Activated CD8-positive, alpha-beta memory T cell treated with anti-CD3 and anti-CD28 coated beads, Interleukin-2, amount 50 U/mL, for 48 hours (primary cell): ENCODE measurements around the gene PROX2.
A peak's percentile ranks its signal among the peaks of the same experiment; 100 is the strongest.

Experiments
- DNase-seq: peaks from one replicate; pipeline ENCODE4 v3.0.0-alpha.2; 2020

PROX2 gene

GRCh38 chr14:74879427-74880182 lies 3.7 kb upstream of the PROX2 start:
- DNase-seq: no peak

- DNase-seq: no peak
Measured at GRCh38 chr14:74875204-74875603, 741 bp downstream of the PROX2 start.

- DNase-seq: peak; percentile 30
Measured at GRCh38 chr14:74871819-74872218, 4.1 kb downstream of the PROX2 start.

- no peak for DNase-seq
Measured at GRCh38 chr14:74868739-74869138, 7.2 kb downstream of the PROX2 start.

GRCh38 chr14:74867673-74868072 lies 8.3 kb downstream of the PROX2 start:
- DNase-seq: peak; percentile 74

GRCh38 chr14:74866708-74867389 lies 9.1 kb downstream of the PROX2 start:
- no peak for DNase-seq

GRCh38 chr14:74865156-74865555 lies 10.8 kb downstream of the PROX2 start:
- DNase-seq: no peak

- no peak for DNase-seq
Measured at GRCh38 chr14:74864198-74864597, 11.7 kb downstream of the PROX2 start.

- no peak for DNase-seq
Measured at GRCh38 chr14:74863274-74863673, 12.7 kb downstream of the PROX2 start.

- no peak for DNase-seq
Measured at GRCh38 chr14:74861734-74862090, 14.2 kb downstream of the PROX2 start.

- DNase-seq: peak; percentile 100
Measured at GRCh38 chr14:74860899-74861733, 14.8 kb downstream of the PROX2 start.

GRCh38 chr14:74859757-74860552 lies 16.0 kb downstream of the PROX2 start:
- DNase-seq: no peak

GRCh38 chr14:74858022-74858421 lies 17.9 kb downstream of the PROX2 start:
- no peak for DNase-seq

GRCh38 chr14:74856366-74856765 lies 19.6 kb downstream of the PROX2 start:
- no peak for DNase-seq

- DNase-seq: no peak
Measured at GRCh38 chr14:74855945-74856344, 20.0 kb downstream of the PROX2 start.

GRCh38 chr14:74855021-74855420 lies 20.9 kb downstream of the PROX2 start:
- no peak for DNase-seq

GRCh38 chr14:74853581-74853980 lies 22.4 kb downstream of the PROX2 start:
- DNase-seq: no peak

- no peak for DNase-seq
Measured at GRCh38 chr14:74852922-74853530, 22.9 kb downstream of the PROX2 start.

GRCh38 chr14:74848768-74849167 lies 27.2 kb downstream of the PROX2 start:
- no peak for DNase-seq

GRCh38 chr14:74846968-74847665 lies 28.8 kb downstream of the PROX2 start:
- DNase-seq: no peak

- no peak for DNase-seq
Measured at GRCh38 chr14:74846168-74846567, 29.8 kb downstream of the PROX2 start.

- DNase-seq: no peak
Measured at GRCh38 chr14:74843653-74844052, 32.3 kb downstream of the PROX2 start.
